ENCODE measurements around the gene SPRED2. TPM values are rescaled to one million over a fixed set of nuclear protein-coding genes. Genes with fewer than 3 reads are reported as not detected.

Gene SPRED2
- total RNA-seq, 2 donors from 2014 or later: 36.9 to 47.8 TPM

- intact Hi-C loops (cut with DNase I): no loop called here
- Histone ChIP-seq H3K27me3 (no peaks in the 10 kb centered on the region), H3K4me1 (no peaks in the 10 kb centered on the region), H3K9me3 (no peaks in the 10 kb centered on the region), H3K9ac (ENCODE audit: low read depth in 2 of 2, low read length in 2 of 2) (no peak overlapping the region), H3K27ac (no peak overlapping the region), H3K36me3 (peaks cover 5% of the 10 kb centered on the region), H3K4me3 (no peak overlapping the region)
- no peak for TF ChIP-seq CTCF (IDR thresholded peaks at IDR 0.05)
- no peak for DNase-seq
These were observed 116.3 kb downstream of the SPRED2 start for GRCh38 chr2:65316072-65316471.

GRCh38 chr2:65314801-65315441, 117.5 kb downstream of the SPRED2 start:
- H3K36me3 ChIP-seq: peaks cover 5% of the 10 kb centered on the region
- H3K9me3 ChIP-seq: no peaks in the 10 kb centered on the region
- no peaks in the 10 kb centered on the region for H3K4me1 ChIP-seq
- TF ChIP-seq CTCF (IDR thresholded peaks at IDR 0.05): no peak
- no peak overlapping the region for H3K27ac ChIP-seq
- no peak overlapping the region for H3K9ac ChIP-seq (ENCODE audit: low read depth in 2 of 2, low read length in 2 of 2)
- intact Hi-C loops (cut with DNase I): no loop called here
- DNase-seq: no peak
- H3K27me3 ChIP-seq: no peaks in the 10 kb centered on the region
- H3K4me3 ChIP-seq: no peak overlapping the region

GRCh38 chr2:65313954-65314256, 118.5 kb downstream of the SPRED2 start:
- no peaks in the 10 kb centered on the region for H3K9me3 ChIP-seq
- TF ChIP-seq CTCF (IDR thresholded peaks at IDR 0.05): no peak
- no peak overlapping the region for H3K4me3 ChIP-seq
- H3K27me3 ChIP-seq: no peaks in the 10 kb centered on the region
- no peaks in the 10 kb centered on the region for H3K4me1 ChIP-seq
- peaks cover 5% of the 10 kb centered on the region for H3K36me3 ChIP-seq
- intact Hi-C loops (cut with DNase I): no loop called here
- no peak for DNase-seq
- H3K27ac ChIP-seq: no peak overlapping the region
- H3K9ac ChIP-seq (ENCODE audit: low read depth in 2 of 2, low read length in 2 of 2): no peak overlapping the region

- Histone ChIP-seq H3K36me3 (peaks cover 5% of the 10 kb centered on the region), H3K27ac (no peak overlapping the region), H3K4me1 (no peaks in the 10 kb centered on the region), H3K27me3 (no peaks in the 10 kb centered on the region), H3K9me3 (no peaks in the 10 kb centered on the region), H3K4me3 (no peak overlapping the region), H3K9ac (ENCODE audit: low read depth in 2 of 2, low read length in 2 of 2) (no peak overlapping the region)
- intact Hi-C loops (cut with DNase I): no loop called here
- TF ChIP-seq CTCF (IDR thresholded peaks at IDR 0.05): no peak
- no peak for DNase-seq
These were observed 119.1 kb downstream of the SPRED2 start for GRCh38 chr2:65313126-65313953.

- H3K27me3 ChIP-seq: no peaks in the 10 kb centered on the region
- peaks cover 5% of the 10 kb centered on the region for H3K36me3 ChIP-seq
- DNase-seq: no peak
- no peaks in the 10 kb centered on the region for H3K4me1 ChIP-seq
- H3K27ac ChIP-seq: no peak overlapping the region
- H3K9me3 ChIP-seq: no peaks in the 10 kb centered on the region
- no peak overlapping the region for H3K4me3 ChIP-seq
- no peak overlapping the region for H3K9ac ChIP-seq (ENCODE audit: low read depth in 2 of 2, low read length in 2 of 2)
- no peak for TF ChIP-seq CTCF (IDR thresholded peaks at IDR 0.05)
- intact Hi-C loops (cut with DNase I): no loop called here
These were observed 120.8 kb downstream of the SPRED2 start for GRCh38 chr2:65311596-65311995.

Measured in colonic mucosa (tissue), 4 donors.